Stimulated activated CD8-positive, alpha-beta memory T cell treated with anti-CD3 and anti-CD28 coated beads, Interleukin-12 subunit alpha, Interleukin-12 subunit beta, amount 100 ng/mL, for 4 hours (primary cell): Measurements from ENCODE around the gene VANGL1.
"Not testable (repeated sequence)": the region's sequence is repeated elsewhere in the genome, so short reads cannot be mapped to it uniquely, and the experiment has no call there.

ENCODE experiments used
- DNase-seq: peaks from one replicate; pipeline ENCODE4 v3.0.0-alpha.2; 2020; ENCODE audit warnings: low read depth

The VANGL1 gene

DNA sequence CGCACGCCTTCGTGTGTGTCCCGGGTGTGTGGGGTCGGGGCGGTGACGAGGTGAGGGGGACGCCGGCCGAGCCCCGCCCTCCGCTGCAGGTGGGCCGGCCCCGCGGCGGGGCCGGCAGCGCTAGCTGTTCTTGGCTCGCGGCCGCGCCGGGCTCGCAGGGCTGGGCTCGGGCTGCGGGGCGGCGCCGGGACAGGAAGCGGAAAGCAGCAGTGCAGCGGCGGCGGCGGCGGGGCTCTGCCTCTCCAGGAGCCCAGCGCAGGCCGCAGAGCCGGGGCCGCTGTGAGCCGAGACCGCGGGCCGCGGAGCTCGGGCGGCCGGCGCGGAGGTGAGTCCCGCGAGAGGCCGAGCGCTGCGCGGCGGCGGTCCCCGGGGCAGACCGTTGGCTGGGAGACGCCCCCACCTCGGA, at the start of gene VANGL1:
Gene VANGL1, plus strand, starts transcription at position 209 of the 406 bp plus-strand sequence. CDS start 9,444 bp downstream, outside the sequence.
- peak; percentile 8 for DNase-seq

- no peak for DNase-seq
Observed at GRCh38 chr1:115592264-115592663, 49.5 kb upstream of the VANGL1 start.

DNA sequence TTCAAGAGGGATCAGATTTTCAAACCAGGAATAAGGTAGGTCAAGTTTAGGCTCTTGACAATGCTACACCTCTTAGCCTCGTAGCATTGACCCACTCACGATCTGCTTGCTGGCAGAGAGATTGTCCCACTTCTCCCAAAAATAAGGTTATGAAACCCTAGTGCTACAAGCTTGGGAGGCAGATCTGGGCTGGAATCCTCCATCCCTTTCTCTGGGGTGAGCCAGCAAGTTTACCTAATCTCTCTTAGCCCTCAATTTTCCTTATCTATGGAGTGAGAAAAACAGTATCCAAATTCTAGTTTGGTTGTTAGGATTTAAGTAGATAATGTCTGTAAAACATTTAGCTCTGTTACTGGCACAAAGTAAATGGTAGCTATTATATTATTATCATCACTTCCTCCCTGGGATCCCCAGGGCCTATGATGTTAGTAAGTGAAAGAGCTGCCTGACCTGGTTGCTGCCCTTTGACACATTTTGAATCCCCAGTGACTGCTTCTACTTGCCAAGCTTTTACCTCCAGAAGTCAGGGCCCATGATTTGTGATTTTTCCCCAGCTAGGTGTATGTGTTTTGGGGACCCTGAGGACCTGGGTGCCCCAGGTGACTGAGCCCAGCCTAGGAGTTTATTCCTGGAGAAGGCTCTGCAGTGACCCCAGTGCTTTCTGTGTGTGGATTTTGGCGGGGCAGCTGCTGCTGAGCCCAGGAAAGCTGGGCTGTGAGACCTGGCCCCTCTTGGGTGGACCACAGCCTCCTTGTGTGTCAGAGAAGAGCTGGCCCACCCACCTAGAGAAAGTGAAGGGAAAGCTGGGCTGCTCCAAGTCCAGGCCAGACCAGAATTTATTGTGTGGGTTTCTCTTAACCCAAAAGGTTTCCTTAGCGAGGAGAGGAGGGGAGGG, 48.2 kb upstream of the VANGL1 start:
- DNase-seq = no peak

DNA sequence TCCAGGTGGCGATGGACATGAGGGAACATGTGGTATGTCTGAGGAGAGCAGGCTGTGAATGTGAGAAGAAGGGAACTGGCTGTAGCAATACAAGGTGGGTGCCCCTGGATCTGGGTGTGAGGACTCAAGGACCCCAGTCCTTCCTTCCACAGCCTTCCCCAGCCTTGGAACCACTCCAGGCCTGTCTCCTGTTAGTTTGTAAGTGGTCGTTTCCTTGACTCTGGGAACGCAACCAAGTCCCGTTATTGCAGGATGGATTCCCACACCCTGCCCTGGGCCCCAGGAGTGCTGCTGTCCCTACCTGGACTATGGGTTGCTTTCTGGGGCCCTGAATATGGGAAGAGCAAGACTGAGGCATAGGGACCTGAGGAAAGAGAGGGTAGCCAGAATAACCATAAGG, 47.2 kb upstream of the VANGL1 start:
- no peak for DNase-seq

GRCh38 chr1:115595279-115596079, 46.3 kb upstream of the VANGL1 start:
- DNase-seq = peak; percentile 3

GRCh38 chr1:115596080-115596780, 45.5 kb upstream of the VANGL1 start:
- no peak for DNase-seq

- DNase-seq = no peak
Observed at GRCh38 chr1:115604508-115604907, 37.3 kb upstream of the VANGL1 start.

GRCh38 chr1:115606305-115606704, 35.5 kb upstream of the VANGL1 start:
- DNase-seq = no peak

GRCh38 chr1:115609021-115609420, 32.7 kb upstream of the VANGL1 start:
- no peak for DNase-seq

DNA sequence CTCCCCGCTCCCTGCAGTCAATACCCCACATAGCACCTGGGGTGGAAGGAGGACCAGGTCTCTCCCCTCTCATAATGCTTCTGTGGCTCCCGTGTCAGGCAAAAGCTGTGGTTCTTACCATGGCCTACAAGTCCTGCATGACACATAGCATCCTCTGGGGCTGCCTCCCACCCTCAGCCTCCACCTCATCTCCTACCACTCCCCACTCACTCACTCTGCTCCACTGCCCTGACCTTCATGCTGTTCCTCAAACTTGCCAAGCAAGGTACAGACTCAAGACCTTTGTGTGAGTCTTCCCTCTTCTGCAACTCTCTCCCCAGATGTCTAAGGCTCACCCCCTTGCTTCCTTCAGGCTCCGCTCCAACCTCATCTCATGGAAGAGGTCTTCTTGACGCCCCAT, 28.0 kb upstream of the VANGL1 start:
- no peak for DNase-seq

GRCh38 chr1:115620453-115620852, 21.3 kb upstream of the VANGL1 start:
- no peak for DNase-seq

DNA sequence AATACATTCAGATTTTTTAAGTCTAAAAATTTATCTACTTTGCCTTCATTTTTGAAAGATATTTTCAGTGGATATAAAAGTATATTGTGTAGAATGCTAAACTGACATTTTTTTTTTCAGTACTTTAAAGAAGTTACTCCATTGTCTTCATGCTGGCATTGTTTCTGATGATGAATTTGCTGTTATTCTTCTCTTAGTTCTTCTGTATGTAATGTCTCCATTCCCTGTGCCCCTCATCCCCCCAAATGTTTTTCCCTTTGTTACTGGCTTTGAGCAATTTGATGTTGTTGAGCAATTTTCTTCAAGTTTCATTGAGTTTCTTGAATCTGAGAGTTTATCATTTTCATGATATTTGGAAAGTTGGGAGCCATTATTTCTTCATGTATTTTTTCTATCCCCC, 20.8 kb upstream of the VANGL1 start:
- DNase-seq = no peak

- no peak for DNase-seq
Observed at GRCh38 chr1:115624859-115625258, 16.9 kb upstream of the VANGL1 start.

GRCh38 chr1:115630342-115630741, 11.4 kb upstream of the VANGL1 start:
- DNase-seq = no peak

DNA sequence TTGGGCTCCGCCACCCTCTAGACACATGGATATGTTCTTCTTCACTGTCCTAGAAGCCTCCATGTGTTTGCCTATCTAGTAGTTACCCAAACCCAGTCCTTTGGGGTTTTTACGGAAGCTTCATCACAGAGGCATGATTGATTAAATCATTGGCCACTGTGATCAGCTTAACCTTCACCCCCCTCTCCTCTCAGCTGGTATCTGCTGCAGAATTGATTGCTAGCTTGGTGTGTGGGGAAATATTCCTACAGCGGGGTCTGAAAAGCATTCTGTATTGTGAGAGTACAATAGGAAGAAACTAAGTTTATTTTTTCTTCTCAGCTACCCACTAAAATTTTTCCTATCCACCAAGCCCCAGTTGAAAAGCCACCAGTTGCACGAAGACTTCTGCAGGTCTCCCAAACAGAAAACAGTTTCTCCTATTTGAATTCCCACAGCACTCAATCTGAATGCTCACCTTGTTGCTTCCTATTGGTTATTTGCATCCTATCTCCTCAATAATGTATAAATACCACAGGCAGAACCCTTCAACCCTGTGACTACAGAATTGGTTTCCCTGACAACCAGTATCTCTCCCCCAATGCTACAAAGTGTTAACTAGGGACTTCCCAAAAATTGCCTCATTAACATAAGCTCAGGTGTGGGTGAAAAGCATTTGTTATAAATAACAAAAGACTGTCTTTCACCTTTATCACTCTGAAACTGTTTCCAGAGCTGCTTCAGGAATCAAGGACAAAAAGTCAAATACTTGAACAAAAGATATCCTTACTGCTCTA, 9.3 kb upstream of the VANGL1 start:
- no peak for DNase-seq

- DNase-seq = not testable (repeated sequence)
Observed at GRCh38 chr1:115633606-115634005, 8.2 kb upstream of the VANGL1 start.

- not testable (repeated sequence) for DNase-seq
Observed at GRCh38 chr1:115637247-115637646, 4.5 kb upstream of the VANGL1 start.

DNA sequence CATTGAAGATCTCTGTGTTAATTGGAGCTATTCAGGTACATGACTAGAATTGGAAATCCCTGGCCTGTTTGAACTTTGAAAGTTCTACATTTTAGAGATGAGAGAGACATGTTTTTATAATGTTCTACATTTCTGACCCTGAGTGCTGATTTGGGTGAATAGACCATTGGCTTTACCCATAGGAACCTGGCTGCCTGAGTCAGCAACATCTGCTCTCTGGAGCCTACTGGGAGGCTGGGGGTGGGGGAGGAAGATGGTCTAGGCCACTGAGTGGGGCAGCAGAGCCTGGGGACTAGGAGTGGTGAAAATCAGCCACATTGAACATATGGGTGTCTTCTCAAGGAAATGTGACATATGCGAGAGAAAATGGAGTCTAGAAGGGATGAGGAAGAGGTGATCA, 1.4 kb upstream of the VANGL1 start:
- no peak for DNase-seq

DNA sequence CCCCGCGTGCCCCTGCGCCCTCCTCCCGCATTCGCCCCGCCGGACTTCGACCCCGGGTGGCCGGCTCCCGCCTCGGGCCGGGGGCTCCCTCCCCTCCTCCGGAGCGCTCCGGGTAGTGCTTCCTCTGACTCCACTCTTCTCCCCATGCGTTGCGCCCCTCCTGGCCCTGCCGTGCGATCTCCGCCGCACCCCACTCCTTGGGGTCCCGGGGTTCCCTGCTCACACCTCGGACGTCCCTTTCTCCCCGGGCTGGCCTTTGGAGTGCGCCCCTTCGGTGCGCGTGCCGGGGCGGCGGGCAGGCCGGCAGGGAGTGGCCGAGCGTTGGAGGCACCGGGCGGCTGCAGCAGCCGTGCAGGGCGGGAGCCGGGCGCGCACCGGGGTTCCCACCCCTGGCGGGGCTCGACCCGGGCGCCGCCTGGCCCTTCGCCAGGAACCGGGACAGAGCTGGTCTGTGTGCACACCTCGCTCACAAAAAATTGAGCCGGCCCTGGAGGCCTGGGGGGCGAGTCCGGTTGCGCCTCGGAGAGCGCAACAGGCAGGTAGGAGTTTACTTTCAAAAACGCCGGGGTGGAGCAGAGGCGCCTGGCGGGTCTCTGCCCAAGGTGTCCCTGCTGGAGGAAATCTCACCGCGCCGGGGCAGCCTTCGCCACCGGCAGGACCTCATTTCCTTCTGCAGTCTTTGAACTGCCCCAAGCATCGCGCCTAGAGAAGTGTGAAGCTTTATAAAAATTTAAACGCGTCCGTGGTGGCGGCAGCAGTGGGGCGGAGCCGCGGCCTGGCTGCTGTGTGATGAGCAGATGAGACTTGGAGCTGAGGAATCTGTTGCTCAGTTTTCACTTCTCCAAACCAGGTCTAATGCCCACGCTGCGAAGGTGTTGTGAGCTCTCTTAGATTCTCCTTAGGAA, 650 bp downstream of the VANGL1 start:
- peak; percentile 14 for DNase-seq

DNA sequence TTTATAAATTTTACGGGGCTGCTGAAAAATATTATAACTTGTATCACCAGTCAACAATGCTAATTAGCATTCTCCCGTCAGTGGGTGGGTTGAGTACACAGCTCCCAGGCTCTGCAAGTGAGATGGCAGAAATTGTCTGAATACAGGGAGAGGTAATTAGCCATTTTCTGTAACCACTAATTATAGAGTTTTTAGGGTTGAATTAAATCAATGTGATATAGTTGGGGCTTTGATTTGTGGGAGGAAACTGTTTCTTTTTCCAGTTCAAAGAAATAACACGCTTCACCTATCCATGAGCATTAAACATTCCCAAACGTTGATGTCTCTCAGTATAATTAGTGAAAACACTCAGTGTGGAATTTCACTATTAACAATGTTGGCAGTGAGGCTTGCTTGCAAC, 1.5 kb downstream of the VANGL1 start:
- DNase-seq = no peak

- DNase-seq = no peak
Observed at GRCh38 chr1:115643666-115644065, 1.9 kb downstream of the VANGL1 start.
